Transverse colon (tissue), 3 donors: Measurements from ENCODE around the gene NEDD4L.

Experiments used
- CTCF ChIP-seq, 5 experiments: fragments of 200-600 bp in 3 of 5; fragments of 450-650 bp in 2 of 5; sonication (generic) in 3 of 5; IDR thresholded peaks; 1 replicate in 2 of 5; 2 replicates in 3 of 5; pipeline ENCODE4 v1.5.1; 2016 to 2017; ENCODE audit warnings: antibody characterized with exemption in 5 of 5, inconsistent platforms in 3 of 5, mild to moderate bottlenecking in 2 of 5, moderate library complexity in 1 of 5
- POLR2A ChIP-seq: fragments of 450-650 bp; IDR thresholded peaks from one replicate; pipeline ENCODE4 v1.6.1; 2016; ENCODE audit warnings: antibody characterized with exemption, mild to moderate bottlenecking, moderate library complexity

- no peak for TF ChIP-seq CTCF (IDR thresholded peaks at IDR 0.05)
- no peak for TF ChIP-seq POLR2A
These were observed 341.4 kb downstream of the NEDD4L start for GRCh38 chr18:58385472-58385871.
